HG03460 (cell line): ENCODE measurements around the gene ARHGAP24.
"Not testable (repeated sequence)": the region's sequence is repeated elsewhere in the genome, so short reads cannot be mapped to it uniquely, and the experiment has no call there.

Source experiments
- ATAC-seq: cut with Tn5 transposase; IDR thresholded peaks from one replicate; pipeline ENCODE4 v1.9.1; 2021; ENCODE audit not compliant: unreplicated experiment

The ARHGAP24 gene

DNA sequence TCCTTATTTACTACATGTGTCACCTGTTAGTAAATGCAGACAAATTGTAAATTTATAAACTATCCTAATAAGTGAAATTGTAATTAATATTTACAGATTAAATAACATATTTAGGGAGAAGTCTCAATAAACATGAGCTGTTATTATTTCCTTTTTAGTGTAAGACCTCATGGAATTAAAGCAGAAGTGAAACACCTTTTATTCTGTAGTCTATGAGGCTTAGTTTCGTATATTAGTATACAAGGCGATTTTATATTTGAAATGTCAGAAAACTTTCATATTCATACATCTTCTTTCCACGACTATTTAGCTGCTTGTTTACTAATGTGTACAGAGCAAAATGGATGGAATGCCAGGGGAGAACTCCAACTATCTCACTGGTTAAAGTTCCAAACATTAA lies 414.4 kb downstream of the ARHGAP24 start:
- no peak for ATAC-seq

DNA sequence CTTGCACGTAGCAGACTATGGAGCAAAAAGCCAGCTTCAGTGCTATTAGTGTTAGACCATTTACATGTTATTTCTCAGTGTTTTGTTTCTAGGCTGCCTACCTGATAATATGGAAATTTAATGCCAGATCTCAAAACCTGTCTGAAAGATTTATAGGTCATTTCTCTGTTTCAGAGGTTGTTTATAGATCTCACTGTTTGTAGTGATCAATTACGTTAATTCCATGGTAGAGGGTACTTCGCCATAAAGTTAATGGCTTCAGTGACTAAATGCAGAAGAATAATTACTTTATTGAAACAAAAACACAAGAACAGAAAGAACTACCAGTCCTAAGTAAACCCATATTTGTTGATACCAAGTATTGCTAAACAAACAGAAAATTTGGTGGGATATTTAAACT lies 420.8 kb downstream of the ARHGAP24 start:
- ATAC-seq: no peak

DNA sequence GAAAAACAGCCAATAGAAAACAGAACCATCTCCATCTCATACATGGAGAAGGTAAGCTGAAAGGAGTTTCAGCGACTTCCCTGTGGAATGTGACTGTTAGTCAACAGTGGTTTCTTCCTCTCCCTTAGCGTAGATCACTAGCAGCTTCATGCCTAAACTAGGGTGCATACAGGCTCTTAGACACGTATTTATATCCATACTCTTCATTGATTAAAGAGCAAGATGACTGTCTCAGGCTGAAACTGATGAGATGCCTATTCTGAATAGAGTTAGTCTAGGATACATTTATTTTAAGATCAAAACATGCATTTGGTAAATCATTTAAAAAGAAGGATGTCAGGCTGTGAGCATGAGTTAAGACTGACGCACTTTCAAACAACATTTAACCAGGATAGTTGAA lies 423.3 kb downstream of the ARHGAP24 start:
- no peak for ATAC-seq

DNA sequence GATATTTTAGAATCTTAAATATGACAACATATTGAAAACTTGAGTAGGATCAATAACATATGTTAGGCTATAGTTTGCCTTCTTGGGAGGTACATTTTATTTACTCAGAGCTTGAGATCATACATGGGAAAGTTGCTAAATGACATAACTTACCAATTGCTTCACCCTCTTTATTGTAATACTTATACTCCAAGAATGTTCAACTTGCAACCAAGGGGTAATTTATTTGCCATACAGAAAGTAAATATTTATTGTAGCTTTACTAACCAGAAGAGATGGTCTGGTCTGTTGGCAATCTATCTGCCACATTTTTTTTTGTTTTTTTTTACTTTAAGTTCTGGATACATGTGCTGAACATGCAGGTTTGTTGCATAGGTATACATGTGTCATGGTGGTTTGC lies 426.6 kb downstream of the ARHGAP24 start:
- no peak for ATAC-seq

DNA sequence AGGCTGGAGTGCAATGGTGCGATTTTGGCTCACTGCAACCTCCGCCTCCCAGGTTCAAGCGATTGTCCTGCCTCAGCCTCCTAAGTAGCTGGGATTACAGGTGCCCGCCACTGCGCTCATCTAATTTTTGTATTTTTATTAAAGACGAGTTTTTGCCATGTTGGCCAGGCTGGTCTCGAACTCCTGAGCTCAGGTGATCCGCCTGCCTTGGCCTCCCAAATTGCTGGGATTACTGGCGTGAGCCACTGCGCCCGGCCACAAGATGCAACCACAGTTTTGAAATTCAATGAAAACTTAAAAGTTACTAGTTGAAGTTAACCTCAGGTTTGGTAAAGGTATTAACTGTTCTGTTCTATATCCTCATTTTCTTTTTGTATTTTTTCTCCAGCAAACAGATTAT lies 427.7 kb downstream of the ARHGAP24 start:
- not testable (repeated sequence) for ATAC-seq

DNA sequence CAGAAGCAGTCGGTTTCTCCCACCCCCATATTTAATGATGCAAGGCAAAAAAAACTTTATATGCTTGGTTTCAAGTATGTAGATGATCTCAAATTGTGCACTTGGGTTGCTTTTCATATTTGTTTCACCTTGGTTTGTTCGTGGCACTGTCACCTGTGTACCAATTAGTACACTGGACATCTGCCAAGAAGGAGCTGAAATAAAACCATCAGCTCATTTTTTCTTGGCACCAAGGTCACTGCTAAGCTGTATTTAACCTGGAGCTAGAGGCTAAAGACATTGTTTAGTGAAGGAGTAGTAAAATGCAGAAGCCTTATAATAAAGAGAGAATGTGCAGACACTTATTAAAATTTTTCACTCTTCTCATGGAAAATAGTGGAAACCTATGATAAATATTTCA lies 430.8 kb downstream of the ARHGAP24 start:
- ATAC-seq: no peak

DNA sequence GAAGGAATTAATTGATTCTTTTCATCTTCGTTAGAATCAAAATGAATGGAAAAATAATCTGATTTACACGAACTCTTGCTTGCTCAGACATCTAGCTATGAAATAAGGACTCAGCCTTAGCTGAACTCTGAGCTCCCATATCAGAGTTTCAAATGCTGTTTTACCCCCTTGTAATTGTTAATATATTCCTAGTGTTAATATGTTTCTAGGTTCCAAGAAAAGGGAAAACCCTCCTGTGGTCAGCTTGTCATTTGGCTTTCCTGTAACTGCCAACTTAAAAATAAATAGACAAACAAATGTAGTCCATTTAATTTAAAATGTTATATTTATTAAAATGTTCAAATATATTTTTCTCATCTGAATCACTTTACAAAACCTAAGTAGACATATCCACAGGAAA lies 432.1 kb downstream of the ARHGAP24 start:
- no peak for ATAC-seq

DNA sequence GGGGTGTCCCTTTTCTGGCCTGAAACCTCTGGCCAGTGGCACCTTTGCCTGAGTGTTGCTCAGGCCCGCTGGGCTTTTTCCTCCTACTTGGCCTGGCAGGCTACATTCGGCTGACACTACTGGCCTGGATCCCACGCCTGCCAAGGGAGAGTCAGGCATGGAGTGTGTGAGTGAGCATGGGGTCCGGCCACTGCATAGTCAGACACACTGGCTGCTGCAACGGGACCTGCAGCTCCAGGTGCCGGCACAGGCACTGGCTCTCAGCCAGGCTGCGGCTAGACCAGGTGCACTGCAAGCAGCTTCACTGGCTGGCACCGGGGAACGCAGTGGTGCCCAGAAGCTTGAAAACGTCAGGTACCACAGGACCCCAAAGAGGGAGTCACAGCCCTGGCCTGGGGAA lies 434.9 kb downstream of the ARHGAP24 start:
- ATAC-seq: no peak

DNA sequence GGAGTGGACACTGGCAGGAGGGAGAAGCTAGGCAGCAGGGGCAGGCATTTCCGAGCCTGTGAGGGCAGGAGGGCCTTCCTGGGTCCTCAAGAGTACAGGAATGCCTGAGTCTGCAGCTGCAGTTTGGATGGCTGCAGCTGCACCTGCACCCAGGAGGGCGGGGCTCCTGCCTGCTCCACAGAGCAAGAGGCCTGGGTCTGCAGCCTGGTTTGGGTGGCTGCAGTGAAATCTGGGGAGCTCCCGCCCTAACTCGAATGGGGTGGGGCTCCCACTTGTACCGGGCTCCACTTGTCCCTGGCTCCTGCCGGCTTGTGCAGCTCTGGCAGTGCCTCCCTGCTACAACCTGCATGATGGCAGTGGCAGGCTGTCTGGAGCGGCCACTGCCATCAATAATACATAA lies 436.0 kb downstream of the ARHGAP24 start:
- ATAC-seq: no peak

DNA sequence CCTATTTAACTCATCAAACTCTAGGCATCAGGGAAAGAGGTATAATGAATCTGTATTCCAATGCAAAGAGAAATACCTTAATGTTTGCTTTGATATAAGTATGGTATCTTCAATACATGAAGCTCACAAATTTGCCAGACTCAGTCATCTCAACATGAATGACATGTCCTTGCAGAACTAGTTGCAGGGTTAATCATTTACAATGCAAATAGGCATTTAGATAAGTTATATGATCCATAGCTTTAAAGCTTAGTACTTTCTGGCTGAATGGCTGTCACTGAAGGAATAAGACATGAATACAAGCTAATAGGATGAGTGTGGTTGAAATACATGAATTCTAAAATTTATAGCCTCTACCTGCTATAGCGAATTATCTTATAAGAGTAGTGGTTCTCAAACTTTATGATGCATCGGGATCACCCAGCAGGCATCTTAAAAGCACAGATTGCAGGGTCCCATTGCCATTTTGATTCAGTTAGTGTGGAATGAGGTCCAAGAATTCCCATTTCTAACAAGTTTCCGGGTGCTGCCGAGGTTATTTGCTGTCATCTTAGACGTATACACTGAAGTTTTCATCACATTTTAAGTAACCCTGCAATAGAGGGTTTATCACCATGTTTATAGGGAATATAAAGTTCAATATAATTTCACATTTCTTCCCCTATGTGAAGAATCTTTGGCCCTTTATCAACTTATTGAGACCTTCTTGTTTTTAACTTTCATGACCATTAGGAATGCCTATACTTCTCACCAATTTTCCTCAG lies 439.2 kb downstream of the ARHGAP24 start:
- ATAC-seq: no peak

DNA sequence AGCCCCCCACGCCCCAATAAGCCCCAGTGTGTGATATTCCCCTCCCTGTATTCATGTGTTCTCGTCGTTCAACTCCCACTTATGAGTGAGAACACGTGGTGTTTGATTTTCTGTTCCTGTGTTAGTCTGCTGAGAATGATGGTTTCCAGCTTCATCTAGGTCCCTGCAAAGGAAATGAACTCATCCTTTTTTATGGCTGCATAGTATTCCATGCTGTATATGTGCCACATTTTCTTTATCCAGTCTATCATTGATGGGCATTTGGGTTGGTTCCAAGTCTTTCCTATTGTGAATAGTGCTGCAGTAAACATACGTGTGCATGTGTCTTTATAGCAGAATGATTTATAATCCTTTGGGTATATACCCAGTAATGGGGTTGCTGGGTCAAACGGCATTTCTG lies 440.6 kb downstream of the ARHGAP24 start:
- ATAC-seq: not testable (repeated sequence)

DNA sequence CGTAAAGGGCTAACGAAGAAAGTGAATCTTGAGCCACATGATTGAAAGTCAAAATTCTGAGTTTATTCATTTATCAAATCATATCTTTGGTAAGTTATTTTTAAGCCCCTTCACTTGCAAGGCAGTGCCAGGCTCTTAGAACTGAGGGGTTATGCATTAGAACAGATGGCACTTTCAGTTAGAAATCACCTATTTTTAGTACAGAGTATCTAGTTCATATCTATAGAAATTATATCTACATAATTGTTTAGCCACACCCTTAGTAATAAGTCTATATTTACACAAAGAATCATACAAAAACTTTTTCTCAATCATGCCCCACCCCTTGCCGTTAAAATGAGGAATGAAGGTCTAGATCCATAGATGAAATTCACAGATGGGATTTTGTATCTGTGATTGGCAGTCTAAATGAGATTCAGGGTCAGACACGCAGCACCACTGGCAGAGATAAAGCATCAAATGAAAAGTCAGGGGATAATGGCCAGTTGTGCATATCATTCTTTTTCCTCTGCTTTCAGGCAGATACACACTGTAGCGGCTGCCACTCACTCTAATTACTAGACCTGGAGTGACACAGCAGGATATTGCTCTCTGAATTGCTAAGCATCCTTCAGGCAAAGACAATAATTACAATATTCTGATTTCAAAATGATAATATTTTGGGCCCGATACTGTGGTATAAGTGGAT lies 444.4 kb downstream of the ARHGAP24 start:
- ATAC-seq: no peak

DNA sequence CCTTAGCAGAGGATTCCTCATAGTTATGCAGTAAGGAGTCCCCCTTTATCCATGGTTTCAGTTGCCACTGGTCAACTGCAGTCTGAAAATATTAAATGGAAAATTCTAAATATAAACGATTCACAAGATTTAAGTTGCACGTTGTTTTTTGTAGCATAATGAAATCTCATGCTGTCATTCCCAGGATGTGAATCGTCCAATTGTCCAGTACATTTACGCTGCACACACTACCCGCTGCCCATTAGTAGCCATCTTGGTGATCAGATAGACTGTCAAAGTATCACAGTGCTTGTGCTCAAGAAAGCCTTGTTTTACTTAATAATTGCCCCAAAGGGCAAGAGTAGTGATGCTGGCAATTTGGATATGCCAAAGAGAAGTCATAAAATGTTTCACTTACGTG lies 450.1 kb downstream of the ARHGAP24 start:
- ATAC-seq: no peak

DNA sequence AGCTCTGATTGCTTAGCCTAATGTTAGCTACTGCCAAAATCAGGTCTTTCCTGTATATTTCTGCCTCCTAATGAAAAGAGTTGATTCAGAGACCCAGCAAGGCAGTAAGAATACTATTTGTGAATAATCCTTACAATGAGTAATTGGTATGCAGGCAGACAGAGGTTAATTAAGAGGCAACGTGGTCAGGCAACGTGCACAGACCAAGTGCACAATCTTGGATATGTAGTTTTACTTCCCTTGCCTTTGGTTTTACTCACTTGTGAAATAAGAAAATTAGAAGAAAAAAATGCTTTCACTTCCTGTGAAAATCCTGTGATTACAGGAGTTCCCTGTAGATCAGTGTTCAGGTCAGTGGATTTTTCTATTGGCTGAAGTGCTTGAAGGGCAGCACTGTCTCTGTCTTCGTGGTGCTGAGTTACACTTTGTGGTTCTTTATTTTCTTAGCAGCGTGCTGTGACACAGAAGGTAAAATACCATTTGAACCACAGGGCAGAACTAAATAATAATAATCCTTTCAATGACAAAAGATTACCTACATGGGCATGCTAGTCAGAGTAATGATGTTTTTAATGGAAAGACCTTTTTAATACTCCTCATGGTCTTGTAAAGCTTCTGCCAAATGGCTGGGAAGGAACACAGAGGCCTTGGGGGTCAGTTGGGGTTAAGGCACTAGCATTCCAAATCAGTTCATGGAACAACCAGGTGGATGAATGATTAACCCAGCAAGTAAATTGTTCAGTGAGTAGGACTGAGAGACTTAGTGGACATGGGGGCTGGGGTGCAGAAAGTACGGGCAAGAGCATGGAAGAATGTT lies 454.0 kb downstream of the ARHGAP24 start:
- no peak for ATAC-seq

DNA sequence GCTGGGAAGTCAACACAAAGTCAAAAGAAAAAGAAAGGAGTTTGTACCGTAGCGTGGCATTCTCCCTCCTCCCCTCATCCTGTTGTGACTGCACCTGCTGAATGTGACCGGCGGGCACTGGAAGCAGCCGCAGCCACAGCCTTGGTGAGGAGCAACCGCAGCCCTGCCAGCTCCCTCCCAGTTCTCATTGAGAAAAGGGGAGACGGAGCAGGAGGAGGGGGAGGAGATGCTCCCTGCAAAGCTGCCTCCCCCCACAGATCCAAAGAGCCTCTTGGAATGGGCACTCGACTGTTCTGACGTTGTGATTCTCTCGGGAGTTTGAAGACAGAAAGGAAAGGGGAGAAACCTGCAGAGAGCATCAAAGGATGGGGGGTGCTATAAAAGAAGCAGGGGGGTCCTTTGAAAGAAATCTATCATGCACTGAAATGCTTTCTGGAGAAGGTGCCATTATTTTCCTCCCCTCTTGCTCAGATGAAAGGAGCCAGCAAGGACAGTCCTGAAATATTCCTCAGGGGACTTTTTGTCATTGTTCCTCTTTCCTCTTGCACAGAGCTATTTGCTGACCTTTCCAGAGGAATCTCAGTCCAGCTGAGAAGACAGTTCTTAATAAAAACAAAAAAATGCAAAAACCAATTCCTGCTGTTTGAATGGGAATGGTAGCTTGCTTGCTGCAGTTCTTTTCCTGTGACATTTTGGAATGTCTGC lies 455.2 kb downstream of the ARHGAP24 start:
- no peak for ATAC-seq

DNA sequence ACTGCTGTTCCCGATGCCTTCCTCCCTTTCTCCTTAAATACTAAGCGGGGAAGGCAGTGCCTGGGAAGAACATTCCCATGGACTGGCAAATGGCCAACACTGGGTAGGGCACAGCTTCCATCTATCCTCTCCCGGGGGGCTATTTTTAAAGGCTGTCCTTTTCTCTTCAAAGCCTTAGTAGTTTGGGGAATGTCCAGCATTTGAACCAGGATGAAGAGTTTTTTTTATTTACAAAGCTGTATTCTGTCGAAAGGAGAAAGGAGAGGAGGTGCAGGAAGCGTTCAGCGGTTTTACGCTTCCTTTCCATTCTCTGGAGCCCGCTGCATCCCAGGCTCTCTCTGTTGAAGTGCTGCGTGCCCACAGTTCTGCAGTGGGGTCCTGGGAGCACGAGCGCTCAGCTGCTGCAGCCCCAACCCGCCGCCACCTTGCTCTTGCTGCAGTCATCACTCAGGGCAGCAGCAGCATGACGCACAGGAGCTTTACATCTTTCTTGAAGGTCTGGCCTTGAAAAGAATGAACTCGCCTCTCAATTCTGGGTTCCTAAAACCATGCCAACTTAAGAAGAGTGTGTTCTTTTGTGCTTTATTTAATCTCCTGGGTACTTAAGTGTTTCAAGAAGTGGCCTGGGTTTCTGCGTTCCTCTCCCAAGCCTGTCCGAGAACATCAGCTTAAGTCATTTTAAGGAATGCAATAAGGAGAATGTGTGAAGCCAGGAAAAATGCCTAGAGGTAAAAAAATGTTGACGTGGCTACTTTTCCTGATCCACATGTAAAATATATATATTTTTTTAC lies 457.7 kb downstream of the ARHGAP24 start:
- ATAC-seq: no peak

DNA sequence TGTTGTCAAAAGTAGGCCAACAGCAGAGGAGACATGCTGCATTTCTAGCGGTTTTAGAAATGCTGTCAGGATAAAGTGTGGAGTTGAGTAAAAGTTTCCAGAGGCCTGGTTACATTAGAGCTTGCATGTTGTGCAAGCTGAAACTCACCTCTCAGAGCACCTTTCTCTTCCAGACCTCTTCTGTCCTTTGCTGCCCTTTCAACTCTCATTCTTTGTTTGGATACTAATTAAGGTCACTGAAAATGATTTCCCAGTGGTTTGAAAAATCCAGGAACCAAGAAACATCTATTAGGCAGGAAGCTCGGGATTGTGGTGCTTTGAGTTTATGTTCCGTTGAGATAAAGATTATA lies 458.3 kb downstream of the ARHGAP24 start:
- ATAC-seq: no peak

DNA sequence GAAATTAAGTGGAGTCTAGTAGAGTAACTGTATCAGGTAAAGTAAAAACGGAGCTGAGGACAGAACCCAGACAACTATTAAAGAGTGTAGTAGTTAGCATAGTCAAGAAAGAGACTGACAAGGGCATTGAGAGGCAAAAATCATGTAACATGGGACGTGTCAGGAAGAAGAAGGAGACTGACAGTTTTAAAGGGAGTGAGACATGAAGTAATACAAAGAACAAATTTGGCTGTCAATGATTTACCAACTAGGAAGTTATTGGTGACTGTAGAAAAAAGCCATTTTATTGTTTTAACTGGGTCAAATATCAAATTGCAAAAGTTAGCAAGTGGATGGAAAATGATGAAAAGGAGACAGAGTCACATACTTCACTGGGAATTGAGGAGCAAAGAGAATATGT lies 462.6 kb downstream of the ARHGAP24 start:
- no peak for ATAC-seq

DNA sequence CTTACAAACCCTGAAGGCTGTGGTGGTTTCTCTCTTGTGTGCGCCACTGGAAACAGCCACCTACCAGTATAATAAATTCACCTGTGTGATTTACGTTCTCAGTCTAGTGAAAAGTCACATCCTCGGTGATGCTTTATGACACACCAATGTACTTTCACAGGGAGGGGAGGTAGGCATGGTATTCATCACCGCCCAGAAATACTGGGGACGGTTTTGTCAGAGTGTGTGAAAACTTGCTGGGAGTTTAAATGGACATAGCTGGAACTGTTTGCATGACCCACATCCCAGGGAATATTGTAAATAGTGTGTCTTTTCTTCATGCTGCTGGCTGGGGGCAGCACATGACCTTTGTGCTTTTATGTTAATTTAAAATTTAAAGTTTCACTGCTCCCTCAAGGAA lies 463.1 kb downstream of the ARHGAP24 start:
- no peak for ATAC-seq

DNA sequence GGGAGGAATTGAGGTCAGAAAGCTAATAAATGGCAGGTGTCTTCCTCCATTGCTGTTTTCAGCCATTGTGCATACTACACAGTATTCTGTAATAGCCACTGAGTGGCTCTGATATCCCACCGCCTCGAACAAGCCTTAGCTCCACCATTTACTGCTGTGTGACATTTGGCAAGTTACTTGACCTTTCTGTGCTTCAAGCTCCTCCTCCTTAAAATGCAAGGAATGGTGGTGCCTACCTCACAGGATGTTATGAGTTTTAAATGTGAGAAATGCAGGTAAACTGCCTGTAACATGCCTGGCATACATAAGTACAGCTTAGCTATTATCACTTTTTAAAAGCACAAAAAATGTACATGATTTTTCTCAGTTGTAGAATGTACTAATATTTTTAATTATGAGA lies 464.0 kb downstream of the ARHGAP24 start:
- no peak for ATAC-seq

DNA sequence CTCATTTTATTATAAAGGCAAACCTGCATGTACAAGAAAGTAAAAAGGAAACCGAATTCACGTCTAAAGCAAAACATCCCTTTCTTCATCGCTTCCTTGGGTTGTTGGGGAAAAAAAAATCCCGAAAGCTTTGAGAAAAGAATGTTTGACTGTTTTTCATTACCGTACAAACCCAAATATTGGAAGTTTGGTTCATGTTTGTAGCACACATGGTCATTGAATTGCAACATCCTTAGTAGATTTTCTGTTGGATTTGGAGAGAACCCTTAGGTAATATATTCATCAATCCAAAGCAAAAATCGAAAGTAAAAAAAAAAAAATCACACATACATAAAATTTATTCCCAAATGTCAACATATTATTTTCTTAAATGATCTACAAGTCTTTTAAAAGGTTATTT lies 464.6 kb downstream of the ARHGAP24 start:
- ATAC-seq: no peak
